Vagina (tissue), 2 donors: ENCODE data around the gene IFT122.

Experiments used
- CTCF ChIP-seq, 3 experiments: fragments of 450-650 bp in 2 of 3; fragments of 200-600 bp in 1 of 3; sonication (generic) in 1 of 3; IDR thresholded peaks; one replicate each; pipeline ENCODE4 v1.5.1; 2017 to 2019; ENCODE audit warnings: antibody characterized with exemption in 3 of 3, mild to moderate bottlenecking in 2 of 3, moderate library complexity in 2 of 3
- POLR2A ChIP-seq, 2 donors: fragments of 450-650 bp; IDR thresholded peaks; one replicate each; pipeline ENCODE4 v1.6.1; 2017; ENCODE audit warnings: antibody characterized with exemption in 2 of 2, mild to moderate bottlenecking in 2 of 2, moderate library complexity in 2 of 2
- POLR2AphosphoS5 ChIP-seq, 2 donors: sonication (generic); formaldehyde crosslinking; IDR thresholded peaks; one replicate each; pipeline ENCODE4 v1.9.0; 2017; ENCODE audit warnings: antibody characterized with exemption in 2 of 2, mild to moderate bottlenecking in 2 of 2, low read depth in 1 of 2; ENCODE audit not compliant: insufficient read depth in 1 of 2

GRCh38 chr3:129536804-129537203 lies 96.8 kb downstream of the IFT122 start:
- TF ChIP-seq POLR2A (IDR thresholded peaks at IDR 0.05) = no peak
- no peak for TF ChIP-seq CTCF (IDR thresholded peaks at IDR 0.05)
- TF ChIP-seq POLR2AphosphoS5 (IDR thresholded peaks at IDR 0.05; ENCODE audit: insufficient read depth in 1 of 2, low read depth in 1 of 2) = no peak
